ENCODE results near the gene CASP10.
"Not testable (repeated sequence)": the region's sequence is repeated elsewhere in the genome, so short reads cannot be mapped to it uniquely, and the experiment has no call there.

The CASP10 gene, protein sequence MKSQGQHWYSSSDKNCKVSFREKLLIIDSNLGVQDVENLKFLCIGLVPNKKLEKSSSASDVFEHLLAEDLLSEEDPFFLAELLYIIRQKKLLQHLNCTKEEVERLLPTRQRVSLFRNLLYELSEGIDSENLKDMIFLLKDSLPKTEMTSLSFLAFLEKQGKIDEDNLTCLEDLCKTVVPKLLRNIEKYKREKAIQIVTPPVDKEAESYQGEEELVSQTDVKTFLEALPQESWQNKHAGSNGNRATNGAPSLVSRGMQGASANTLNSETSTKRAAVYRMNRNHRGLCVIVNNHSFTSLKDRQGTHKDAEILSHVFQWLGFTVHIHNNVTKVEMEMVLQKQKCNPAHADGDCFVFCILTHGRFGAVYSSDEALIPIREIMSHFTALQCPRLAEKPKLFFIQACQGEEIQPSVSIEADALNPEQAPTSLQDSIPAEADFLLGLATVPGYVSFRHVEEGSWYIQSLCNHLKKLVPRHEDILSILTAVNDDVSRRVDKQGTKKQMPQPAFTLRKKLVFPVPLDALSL

GRCh38 chr2:201182650-201183364 lies at the start of gene CASP10:
TSS of gene CASP10 (plus strand) at chr2:201183141. CDS start at chr2:201185778, 2,637 bp downstream.
- peak; percentile 68 for DNase-seq

- DNase-seq, result no peak
Measured at GRCh38 chr2:201135386-201135785, 47.6 kb upstream of the CASP10 start.

DNA sequence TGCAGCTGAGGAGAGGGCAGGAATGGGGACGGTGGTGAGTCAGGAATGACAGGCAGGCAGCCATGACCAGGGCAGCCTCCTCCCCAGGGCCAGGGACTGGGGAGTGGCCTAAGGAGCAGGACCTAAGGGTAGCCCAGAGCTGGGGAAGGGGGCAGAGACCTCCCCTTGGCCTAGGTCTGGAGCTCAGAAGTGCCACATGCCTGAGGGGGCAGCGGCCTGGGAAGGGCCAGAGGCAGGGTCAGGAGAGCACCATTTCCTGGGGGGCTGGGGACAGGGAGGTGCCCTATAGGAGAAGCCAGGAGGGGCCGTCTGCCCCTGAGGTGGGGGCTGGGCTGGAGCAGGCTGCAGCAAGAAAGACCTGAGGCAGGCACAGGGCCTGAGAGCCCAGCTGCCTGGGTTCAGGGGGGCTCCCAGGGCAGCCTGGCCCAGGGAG lies 46.0 kb upstream of the CASP10 start:
- DNase-seq, result no peak

DNA sequence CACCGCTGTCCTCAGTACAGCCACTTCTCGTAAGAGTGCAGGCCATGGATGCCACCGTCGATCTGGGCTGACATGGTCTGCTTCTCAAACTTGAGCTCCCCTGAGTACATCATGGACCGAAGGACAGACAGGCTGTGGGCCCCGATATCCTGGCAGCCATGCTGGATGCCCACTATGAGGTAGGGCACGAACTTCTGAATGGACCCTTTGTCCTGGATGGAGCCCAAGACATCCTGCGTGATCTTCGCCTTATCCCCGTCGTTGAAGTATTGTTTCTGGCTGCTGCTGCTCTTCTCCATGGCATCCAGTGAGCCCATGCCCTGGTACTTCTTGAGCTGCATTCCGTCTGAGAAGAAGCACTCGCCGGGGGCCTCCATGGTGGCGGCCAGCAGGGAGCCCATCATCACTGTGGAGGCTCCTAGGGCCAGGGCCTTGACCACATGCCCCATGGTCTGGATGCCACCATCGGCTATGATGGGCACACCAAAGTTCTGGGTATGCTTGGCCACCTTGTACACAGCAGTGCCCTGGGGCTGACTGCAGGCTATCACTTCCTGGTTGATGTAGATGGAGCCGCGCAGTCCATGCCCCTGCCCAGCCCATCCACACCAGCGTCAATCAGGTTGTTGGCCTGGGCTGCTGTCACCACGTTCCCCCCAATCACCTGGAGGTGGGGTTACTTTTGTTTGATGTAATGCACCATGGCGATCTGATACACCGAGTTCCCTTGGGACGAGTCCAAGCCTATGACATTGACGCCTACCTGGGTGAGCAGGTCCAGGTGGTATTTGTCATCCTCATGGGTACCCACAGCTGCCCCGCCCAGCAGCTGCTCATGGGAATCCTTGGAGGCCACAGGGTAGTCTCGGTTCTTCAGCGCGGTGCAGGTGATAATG lies 45.2 kb upstream of the CASP10 start:
- no peak for DNase-seq

DNA sequence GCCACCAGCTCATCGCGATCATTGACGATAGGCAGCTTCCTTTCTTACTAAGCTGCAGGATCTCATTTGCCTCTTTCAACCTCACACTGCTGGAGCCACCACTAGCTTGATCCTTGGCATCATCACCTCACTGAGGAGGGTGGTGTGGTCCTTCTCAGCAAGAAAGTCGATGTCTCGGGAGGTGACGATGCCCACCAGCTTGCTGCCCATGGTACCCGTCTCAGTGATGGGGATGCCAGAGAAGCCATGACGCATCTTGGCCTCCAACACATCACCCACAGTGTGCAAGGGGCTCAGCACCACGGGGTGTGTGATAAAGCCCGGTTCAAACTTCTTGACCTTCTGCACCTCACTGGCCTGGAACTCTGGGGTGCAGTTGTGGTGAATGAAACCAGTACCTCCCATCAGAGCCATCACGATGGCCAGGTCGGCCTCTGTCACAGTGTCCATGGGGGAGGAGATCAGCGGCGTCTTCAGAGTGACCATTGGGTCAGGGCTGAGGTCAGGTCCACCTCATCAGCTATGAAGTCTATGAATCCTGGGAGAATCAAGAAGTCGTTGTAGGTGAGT lies 44.5 kb upstream of the CASP10 start:
- no peak for DNase-seq

DNA sequence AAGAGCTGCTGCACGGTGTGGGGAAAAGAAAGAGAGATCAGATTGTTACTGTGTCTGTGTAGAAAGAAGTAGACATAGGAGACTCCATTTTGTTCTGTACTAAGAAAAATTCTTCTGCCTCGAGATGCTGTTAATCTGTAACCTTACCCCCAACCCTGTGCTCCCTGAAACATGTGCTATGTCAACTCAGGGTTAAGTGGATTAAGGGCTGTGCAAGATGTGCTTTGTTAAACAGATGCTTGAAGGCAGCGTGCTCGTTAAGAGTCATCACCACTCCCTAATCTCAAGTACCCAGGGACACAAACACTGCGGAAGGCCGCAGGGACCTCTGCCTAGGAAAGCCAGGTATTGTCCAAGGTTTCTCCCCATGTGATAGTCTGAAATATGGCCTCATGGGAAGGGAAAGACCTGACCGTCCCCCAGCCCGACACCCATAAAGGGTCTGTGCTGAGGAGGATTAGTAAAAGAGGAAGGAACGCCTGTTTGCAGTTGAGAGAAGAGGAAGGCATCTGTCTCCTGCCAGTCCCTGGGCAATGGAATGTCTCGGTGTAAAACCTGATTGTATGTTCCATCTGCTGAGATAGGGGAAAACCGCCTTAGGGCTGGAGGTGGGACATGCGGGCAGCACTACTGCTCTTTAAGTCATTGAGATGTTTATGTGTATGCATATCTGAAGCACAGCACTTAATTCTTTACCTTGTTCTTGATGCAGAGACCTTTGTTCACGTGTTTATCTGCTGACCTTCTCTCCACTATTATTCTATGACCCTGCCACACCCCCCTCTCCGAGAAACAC lies 43.8 kb upstream of the CASP10 start:
- DNase-seq, result not testable (repeated sequence)

DNA sequence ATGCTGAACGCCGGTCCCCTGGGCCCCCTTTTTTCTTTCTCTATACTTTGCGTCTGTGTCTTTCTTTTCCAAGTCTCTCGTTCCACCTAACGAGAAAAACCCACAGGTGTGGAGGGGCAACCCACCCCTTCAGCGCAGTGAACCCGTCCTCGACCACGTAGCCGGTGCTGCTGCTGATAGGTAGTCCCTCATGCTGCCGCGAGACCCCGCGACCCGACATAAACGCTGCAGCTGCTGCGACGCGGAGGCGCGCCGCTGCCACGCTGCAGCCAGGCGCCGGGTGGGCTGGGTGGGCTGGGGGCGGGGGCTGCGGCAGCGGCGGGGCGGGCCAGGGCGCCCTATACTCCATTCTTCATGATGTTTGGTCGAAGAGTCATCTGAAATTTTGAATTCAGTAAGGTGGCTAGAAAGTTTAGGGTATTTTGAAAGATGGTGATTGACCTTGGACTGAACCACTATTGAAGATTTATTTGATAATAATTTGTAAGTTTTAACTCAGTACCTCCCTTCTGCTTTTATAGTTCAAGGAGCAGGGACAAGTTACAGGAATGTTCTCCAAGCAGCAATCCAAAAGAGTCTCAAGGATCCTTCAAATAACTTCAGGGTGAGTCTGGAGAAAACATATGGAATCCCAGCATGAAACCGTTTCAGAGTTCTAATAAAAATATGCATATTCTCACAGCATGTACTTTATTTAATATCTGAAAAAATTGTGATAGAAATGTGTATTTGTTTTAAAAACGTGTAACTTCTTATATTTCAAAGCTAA lies 42.9 kb upstream of the CASP10 start:
- no peak for DNase-seq

DNA sequence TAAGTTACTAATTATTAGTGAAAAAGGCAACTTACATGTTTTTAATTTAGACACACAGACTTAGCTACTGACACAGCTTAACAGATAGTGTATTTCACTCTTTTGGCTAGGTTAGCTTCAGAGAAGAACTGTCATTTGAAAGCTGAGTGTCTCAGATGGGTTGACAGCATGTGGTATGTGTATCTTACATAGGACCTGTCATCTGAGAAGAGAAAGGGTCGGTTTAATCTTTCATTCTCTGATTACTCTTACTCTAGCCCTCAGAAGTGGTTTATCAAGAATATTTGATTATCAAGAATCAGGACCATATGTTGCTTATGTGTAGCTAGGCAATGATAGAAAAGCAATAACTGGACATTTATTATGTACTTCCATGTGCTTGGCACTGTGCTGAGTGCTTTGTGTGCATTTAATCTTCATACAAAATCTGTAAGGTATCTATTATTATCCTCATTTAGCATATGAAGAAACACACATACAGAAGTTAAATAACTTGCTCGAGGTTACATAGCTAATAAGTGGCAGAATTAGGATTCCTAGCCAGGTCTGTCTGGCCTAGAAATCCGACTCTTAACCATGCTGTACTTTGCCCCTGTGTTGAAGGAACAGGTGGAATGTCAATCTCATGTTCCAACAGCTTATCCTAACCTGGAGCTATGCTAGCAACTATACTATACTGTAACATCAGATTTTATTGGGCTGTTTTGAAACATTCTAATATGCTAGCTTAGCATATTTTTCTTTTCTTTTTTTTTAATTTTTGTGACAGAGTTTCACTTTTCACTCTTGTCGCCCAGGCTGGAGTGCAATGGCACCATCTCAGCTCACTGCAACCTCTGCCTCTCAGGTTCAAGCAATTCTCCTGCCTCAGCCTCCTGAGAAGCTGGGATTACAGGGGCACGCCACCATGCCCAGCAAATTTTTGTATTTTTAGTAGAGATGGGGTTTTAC lies 38.6 kb upstream of the CASP10 start:
- no peak for DNase-seq

DNA sequence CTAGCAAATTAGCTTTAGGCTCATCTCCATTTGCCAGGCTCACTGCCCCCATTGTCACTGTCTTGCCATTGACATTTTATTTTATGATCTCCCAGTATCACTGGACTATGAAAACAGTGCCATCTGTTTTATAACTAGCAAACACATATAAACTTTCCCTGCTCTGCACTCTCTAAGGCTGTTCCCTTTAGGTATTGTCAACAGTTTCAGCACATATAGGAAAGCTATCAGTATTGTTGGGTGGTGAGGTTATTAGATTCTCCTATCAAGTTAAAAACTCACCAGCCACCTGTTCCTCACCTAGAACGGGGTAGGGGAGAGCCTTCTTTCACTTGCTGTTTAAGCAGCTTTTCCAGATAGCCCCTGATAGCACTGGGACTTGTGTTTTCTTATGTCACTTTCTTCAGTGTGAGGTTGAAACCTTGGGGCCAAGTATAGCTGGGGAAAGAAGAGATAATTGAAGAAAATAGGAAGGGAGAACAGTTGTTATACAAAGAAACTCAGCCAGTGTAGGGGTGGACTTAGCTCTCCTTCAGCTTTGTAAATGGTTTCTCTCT lies 34.4 kb upstream of the CASP10 start:
- no peak for DNase-seq

DNA sequence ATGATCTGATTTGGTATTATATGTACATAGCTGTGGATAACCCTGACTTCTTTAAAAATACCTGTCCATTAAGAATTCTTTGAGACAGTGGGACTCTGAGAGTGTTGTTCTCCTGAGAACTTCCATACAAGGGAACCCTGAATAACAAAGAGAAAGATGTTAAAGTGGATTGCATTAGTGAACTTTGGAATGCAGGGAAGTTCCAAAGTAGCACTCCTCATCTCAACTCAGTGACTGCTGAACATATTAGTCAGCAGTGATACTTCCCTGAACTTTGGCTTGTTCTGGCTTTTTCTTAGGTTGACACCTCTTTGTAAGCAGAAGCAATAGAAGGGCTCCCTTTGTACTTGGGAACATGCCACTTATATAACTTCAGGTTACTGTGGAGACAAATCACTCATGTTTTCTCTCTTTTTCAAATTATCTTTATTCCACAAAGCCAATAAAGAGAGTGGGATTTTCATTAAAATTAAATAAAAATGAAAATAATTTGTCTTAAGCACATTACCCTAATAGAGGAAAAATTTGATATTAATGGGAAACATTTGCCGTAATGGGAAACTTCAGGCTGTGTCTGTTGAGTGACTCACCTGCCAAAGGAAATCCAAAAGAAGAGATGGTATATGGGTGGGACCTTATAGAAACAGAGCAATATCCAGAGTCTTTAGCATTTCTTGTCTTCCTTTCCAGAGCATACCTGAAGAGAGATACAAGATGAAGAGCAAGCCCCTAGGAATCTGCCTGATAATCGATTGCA lies 33.7 kb upstream of the CASP10 start:
- DNase-seq, result no peak

- not testable (repeated sequence) for DNase-seq
Measured at GRCh38 chr2:201149821-201150165, 33.1 kb upstream of the CASP10 start.

GRCh38 chr2:201150454-201151020 lies 32.4 kb upstream of the CASP10 start:
- DNase-seq, result no peak

DNA sequence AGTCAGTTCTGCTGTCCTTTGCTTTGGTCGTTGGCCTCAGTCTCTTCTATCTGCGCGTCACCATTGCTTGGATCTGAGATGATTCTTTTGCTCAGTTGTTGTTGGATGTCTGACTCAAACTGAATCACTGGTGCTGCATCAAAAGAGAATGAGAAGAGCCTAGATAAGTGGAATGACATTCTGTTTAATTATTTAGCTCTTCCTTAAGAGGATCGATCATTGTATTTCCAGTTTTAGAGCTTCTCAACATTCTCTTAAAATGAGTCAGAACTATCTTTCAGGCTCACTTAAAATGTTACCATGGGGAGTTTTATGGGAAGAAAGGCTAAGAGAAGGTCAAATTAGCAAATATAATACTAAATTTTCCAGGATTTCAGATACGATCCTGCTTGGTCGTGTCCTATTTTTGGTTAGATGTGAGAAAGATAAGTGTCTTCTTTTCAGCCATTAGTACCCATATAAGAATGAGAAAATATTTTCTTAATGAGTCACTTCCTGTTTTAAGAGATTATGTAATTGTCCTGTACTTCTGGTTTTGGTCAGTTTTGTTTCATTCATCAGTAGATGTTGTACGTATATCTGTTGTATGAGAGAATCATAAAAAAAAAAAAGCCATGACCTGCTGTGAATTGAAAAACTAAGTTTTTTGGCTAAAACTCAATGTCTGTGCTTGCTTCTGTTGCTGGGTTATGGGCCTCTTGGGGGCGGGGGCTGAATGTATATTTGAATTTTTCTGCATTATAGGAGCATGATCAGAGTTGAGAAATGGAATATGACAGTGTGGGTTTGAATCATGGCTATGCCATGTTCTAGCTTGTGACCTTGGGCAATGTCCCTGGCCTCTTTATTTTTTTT lies 31.6 kb upstream of the CASP10 start:
- DNase-seq, result peak; percentile 45

GRCh38 chr2:201152517-201152916 lies 30.4 kb upstream of the CASP10 start:
- no peak for DNase-seq

DNA sequence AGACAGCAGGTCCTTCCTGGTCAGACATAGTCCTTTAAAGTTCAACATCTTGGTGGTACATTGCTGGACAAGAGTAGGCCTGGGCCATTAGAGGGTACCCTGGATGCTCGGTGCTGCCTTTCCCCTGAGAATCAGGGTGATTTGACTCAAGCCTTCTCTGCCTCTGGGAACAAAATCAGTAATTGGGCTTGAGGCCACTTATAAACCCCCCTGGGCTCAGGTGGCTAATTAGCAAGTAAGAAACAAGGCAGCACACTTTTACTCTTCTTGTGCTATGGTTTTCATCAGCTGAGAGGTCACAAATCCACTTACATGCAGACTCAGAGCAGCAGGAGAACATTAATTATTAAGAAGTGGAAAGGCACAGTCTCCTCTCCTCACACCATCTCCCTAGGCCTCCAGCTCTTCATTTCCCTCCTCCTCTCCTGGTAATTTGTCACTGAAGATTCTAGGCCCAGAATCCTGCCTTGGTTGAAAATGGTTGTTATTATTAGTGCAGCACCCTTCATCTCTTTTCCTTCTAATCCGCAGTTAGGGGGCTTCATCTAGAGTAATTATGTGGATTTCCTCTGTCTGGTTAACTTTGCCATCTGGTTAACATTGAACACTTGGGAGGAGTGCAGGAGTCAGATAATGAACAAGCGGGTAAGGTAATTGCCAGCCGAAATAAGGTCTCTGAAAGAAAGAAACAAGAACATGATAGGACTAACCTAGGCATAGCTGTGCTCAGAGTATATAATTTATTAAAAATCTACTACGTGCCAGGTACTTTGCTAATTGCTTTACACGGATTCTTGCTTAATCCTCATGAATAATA lies 29.7 kb upstream of the CASP10 start:
- DNase-seq, result no peak

DNA sequence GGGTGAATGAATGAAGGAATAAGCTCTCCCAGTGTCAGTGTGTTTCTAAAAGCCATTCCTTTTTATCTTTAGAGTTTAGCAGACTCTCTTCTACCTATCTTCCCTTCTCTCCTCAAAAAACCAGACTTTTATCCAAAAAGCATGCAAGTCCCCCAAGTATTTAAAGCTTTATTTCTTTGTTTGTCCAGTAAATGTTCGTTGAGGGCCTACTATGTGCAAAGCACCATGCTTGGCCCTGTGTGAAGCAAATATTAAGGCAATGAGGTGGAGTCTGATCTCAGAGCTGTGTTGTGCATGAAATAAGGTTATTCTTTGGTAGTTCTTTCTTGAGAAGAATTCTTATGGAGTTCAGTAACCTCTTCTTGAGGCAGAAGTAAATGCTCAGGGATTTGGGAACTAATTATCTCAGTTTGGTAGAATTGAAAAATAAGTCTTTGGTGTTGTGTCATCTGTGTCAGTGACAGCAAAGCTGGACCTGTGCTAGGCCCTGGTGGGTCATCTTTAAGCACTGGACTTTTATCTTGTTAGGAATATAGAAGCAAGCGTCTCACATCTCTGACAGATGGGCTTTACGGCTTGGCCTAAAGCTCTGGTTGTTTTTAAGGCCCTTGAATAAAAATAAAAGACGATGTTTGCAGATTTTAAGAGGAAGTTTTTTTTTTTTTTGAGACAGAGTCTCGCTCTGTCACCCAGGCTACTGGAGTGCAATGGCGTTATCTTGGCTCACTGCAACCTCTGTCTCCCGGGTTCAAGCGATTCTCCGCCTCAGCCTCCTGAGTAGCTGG lies 28.1 kb upstream of the CASP10 start:
- DNase-seq, result no peak
